Heart right ventricle (tissue), 16 donors: Measurements from ENCODE around the gene KLRK1. TPM values are rescaled to one million over a fixed set of nuclear protein-coding genes. Genes with fewer than 3 reads are reported as not detected.
"Not testable (repeated sequence)": the region's sequence is repeated elsewhere in the genome, so short reads cannot be mapped to it uniquely, and the experiment has no call there.

Experiments used
- ATAC-seq, 8 donors: fragments of 200-7000 bp; cut with Tn5 transposase; one replicate each; pipeline ENCODE4 v1.9.1; 2020; ENCODE audit warnings: mild to moderate bottlenecking in 8 of 8, moderate library complexity in 8 of 8, moderate number of reproducible peaks in 1 of 8
- DNase-seq, 2 donors: peaks; one replicate each; pipeline ENCODE4 v3.0.0-alpha.2; 2020
- H3K27ac ChIP-seq, 10 donors: fragments of 200-600 bp; sonication (generic) in 2 of 10; one replicate each; pipeline versions ENCODE4 v1.5.0 to v1.8.0; 2020 to 2022; ENCODE audit warnings: mild to moderate bottlenecking in 3 of 10
- H3K27me3 ChIP-seq, 7 donors: fragments of 200-600 bp; one replicate each; pipeline ENCODE4 v1.8.0; 2021 to 2022; ENCODE audit warnings: mild to moderate bottlenecking in 2 of 7
- H3K36me3 ChIP-seq, 9 donors: fragments of 200-600 bp; sonication (generic) in 1 of 9; one replicate each; pipeline versions ENCODE4 v1.5.0 to v1.8.0; 2020 to 2022; ENCODE audit warnings: mild to moderate bottlenecking in 2 of 9
- H3K4me1 ChIP-seq, 9 donors: fragments of 200-600 bp; sonication (generic) in 1 of 9; one replicate each; pipeline versions ENCODE4 v1.5.0 to v1.8.0; 2020 to 2022; ENCODE audit warnings: mild to moderate bottlenecking in 4 of 9
- H3K4me3 ChIP-seq, 10 donors: fragments of 200-600 bp; sonication (generic) in 2 of 10; one replicate each; pipeline versions ENCODE4 v1.5.0 to v1.8.0; 2020 to 2022; ENCODE audit warnings: mild to moderate bottlenecking in 7 of 10, moderate library complexity in 2 of 10
- H3K9me3 ChIP-seq, 11 donors: fragments of 200-600 bp in 10 of 11; sonication (generic) in 2 of 11; one replicate each; pipeline versions ENCODE4 v1.5.0 to v1.8.0; 2013 to 2022; ENCODE audit warnings: mild to moderate bottlenecking in 2 of 11, control low read depth in 1 of 11, moderate library complexity in 1 of 11
- CTCF ChIP-seq, 9 donors: fragments of 200-600 bp; sonication (generic) in 2 of 9; IDR thresholded peaks; one replicate each; pipeline versions ENCODE4 v1.5.0 to v1.8.0; 2021 to 2022; ENCODE audit warnings: antibody characterized with exemption in 9 of 9, mild to moderate bottlenecking in 5 of 9, moderate library complexity in 1 of 9
- WGBS, 2 donors: extraction: QIAGEN DNeasy Blood & Tissue Kit; methylation state at CpG; one replicate each; pipeline ENCODE4 v1.1.7; 2013; ENCODE audit warnings: inconsistent platforms in 1 of 2; 5-methylcytosine and 5-hydroxymethylcytosine counted together
- intact Hi-C, 10 donors: fragments of 100-400 bp; cut with DNase I; formaldehyde crosslinking; loops; one replicate each; pipeline versions ENCODE4 v1.11.1 to v1.14.2; 2022
- long read RNA-seq, 3 donors: library from polyadenylated mRNA; unstranded; transcript quantifications; one replicate each; pipeline ENCODE4 v2.0.0, GENCODE V29; 2020 to 2021
- polyA plus RNA-seq, 2 donors: library from polyadenylated mRNA; stranded (reverse); fragments of 200-250 nt; gene quantifications; one replicate each; pipeline ENCODE4 v1.2.3, GENCODE V29; 2013
- total RNA-seq, 10 donors: library from RNA; stranded (reverse); fragmentation: NEBNext Ultra II Directional in 3 of 10; extraction: Animal tissue kit (Norgen Biotek cat#: 25700) in 3 of 10; gene quantifications; one replicate each; pipeline versions ENCODE4 v1.2.1 to v1.2.4, GENCODE V29; 2021 to 2023
- donor health status: Arrhythmogenic right ventricular cardiomyopathy.
- donor health status: ischemic (EF 13 %, LVEDD 7.1; RV severe dilation, severe dysfunction).
- donor health status: healthy with polysubstance abuse.
- donor health status: DM: no; HTN: yes; CAD: no.
- donor health status: DM: no; HTN: no; CAD: no.
- donor health status: ischemic (EF 25% LVEDD 6.9; RV normal size, moderate dysfunction).
- donor health status: ischemic (EF 25% LVEDD 5.7; RV mildly dilated, moderate dysfunction).
- donor health status: healthy.
- donor health status: DM: yes; HTN: yes; CAD: no.
- donor health status: Ischemic cardiomyopathy.
- donor health status: ischemic (EF 35%, LVEDD 5.7; RV mildly dilated, moderate dysfunction).
- donor health status: nonischemic (EF 11% LVEDD 7.7; RV severe dilation, severe dysfunction).
- donor health status: DM: yes; HTN: yes; CAD: no.
- donor health status: PGD.
- donor health status: ischemic (EF 29% LVEDD 5.4; RV normal size, mild dysfunction).
- donor health status: nonischemic (EF 23%, LVEDD 6.1; RV moderate dilation, normal function).

Gene KLRK1
- total RNA-seq (1 to 10 TPM in 2 of 10 donors, under 1 TPM in 7, not detected in 1; 0.15 to 5.2 (median 0.57) TPM), polyA plus RNA-seq (1 to 10 TPM in 1 of 2 donors, under 1 TPM in 1; 0.49 to 1.5 TPM)
- long read RNA-seq, donor 1: 0 reads
- long read RNA-seq, donor 2: 0 reads
- long read RNA-seq, donor 3: 0 reads

- Histone ChIP-seq H3K4me3 (peak within 1 kb of the TSS in 1 of 10 donors; percentile 34), H3K9me3 (peaks cover 0 to under 1% (median 0%) of the 10 kb centered on the region in 11 donors), H3K27ac (peak within 1 kb of the TSS in 1 of 10 donors; percentile 63), H3K27me3 (no peaks in the 10 kb centered on the region), H3K36me3 (no peaks in the 10 kb centered on the region), H3K4me1 (peaks cover 0 to 17% (median 0%) of the 10 kb centered on the region in 9 donors)
- no peak for DNase-seq
- intact Hi-C loops: no loop called here
- TF ChIP-seq CTCF (IDR thresholded peaks at IDR 0.05): no peak
- 83 to 84% methylated on average over 1 of the region's 1 CpG for WGBS, 2 donors
- no peak for ATAC-seq
These were observed at the start of gene KLRK1 for GRCh38 chr12:10389904-10390303. Gene KLRK1, minus strand, starts transcription at chr12:10390041. Its CDS starts 1,231 bp downstream, at chr12:10388810.

GRCh38 chr12:10437601-10438000, 47.8 kb upstream of the KLRK1 start:
- DNase-seq, H3K27ac ChIP-seq, ATAC-seq, H3K36me3 ChIP-seq, H3K4me1 ChIP-seq, H3K27me3 ChIP-seq, H3K9me3 ChIP-seq, H3K4me3 ChIP-seq, intact Hi-C loops: not testable (repeated sequence)
- 26% methylated on average over 2 of the region's 2 CpGs; no CpG with 5 or more reads in 1 of the 2 donors for WGBS, 2 donors

- H3K4me1 ChIP-seq, DNase-seq, H3K4me3 ChIP-seq, ATAC-seq, H3K9me3 ChIP-seq, H3K27me3 ChIP-seq, H3K36me3 ChIP-seq, H3K27ac ChIP-seq, intact Hi-C loops: not testable (repeated sequence)
- WGBS, 2 donors: 55 to 62% methylated on average over 3 of the region's 3 CpGs
These were observed 46.0 kb upstream of the KLRK1 start, which contains the start of gene KLRC2 for GRCh38 chr12:10435816-10436215. Gene KLRC2, minus strand, starts transcription at chr12:10436010. Its CDS starts 24 bp downstream, at chr12:10435986.

GRCh38 chr12:10430623-10431022, 40.8 kb upstream of the KLRK1 start:
- H3K4me1 ChIP-seq, DNase-seq, H3K36me3 ChIP-seq, H3K9me3 ChIP-seq, H3K4me3 ChIP-seq, ATAC-seq, H3K27me3 ChIP-seq, H3K27ac ChIP-seq, intact Hi-C loops: not testable (repeated sequence)
- WGBS, 2 donors: 87 to 88% methylated on average over 4 of the region's 4 CpGs

- DNase-seq, H3K27ac ChIP-seq, H3K36me3 ChIP-seq, intact Hi-C loops, H3K27me3 ChIP-seq, H3K9me3 ChIP-seq, H3K4me3 ChIP-seq, H3K4me1 ChIP-seq, ATAC-seq: not testable (repeated sequence)
- WGBS, 2 donors: 89 to 91% methylated on average over 8 of the region's 8 CpGs
These were observed 36.1 kb upstream of the KLRK1 start for GRCh38 chr12:10425938-10426337.

GRCh38 chr12:10424260-10424899, 34.5 kb upstream of the KLRK1 start:
- H3K27me3 ChIP-seq, H3K27ac ChIP-seq, DNase-seq, H3K4me3 ChIP-seq, H3K36me3 ChIP-seq, intact Hi-C loops, H3K9me3 ChIP-seq, H3K4me1 ChIP-seq, ATAC-seq: not testable (repeated sequence)
- WGBS, 2 donors: 73 to 89% methylated on average over 1 of the region's 1 CpG

- H3K9me3 ChIP-seq, DNase-seq, H3K4me3 ChIP-seq, H3K36me3 ChIP-seq, H3K27me3 ChIP-seq, intact Hi-C loops, ATAC-seq, H3K4me1 ChIP-seq, H3K27ac ChIP-seq: not testable (repeated sequence)
- 25 to 42% methylated on average over 2 of the region's 3 CpGs for WGBS, 2 donors
These were observed 32.3 kb upstream of the KLRK1 start for GRCh38 chr12:10422159-10422558.

GRCh38 chr12:10420334-10420733, 30.5 kb upstream of the KLRK1 start, which contains the start of gene KLRC3:
Gene KLRC3, minus strand, starts transcription at chr12:10420595. Its CDS starts 45 bp downstream, at chr12:10420550.
- H3K9me3 ChIP-seq, H3K36me3 ChIP-seq, H3K27ac ChIP-seq, ATAC-seq, intact Hi-C loops, H3K4me3 ChIP-seq, H3K4me1 ChIP-seq, DNase-seq, H3K27me3 ChIP-seq: not testable (repeated sequence)
- 63 to 66% methylated on average over 1 of the region's 1 CpG for WGBS, 2 donors
